ENCODE results near the gene SPRTN. TPM values are rescaled to one million over a fixed set of nuclear protein-coding genes. Genes with fewer than 3 reads are reported as not detected.

Gene SPRTN
- total RNA-seq, 1 experiment from 2014 or later, result 4.0 TPM

- DNase-seq (ENCODE audit: low read depth), result no peak
- in situ Hi-C loops (cut with HindIII; ENCODE audit: low pct_unique_long_range_greater_than_20kb, low sequenced_read_pairs), result no loop called here
These were observed 25.5 kb downstream of the SPRTN start for GRCh38 chr1:231363624-231364023.

- DNase-seq (ENCODE audit: low read depth), result no peak
- in situ Hi-C loops (cut with HindIII; ENCODE audit: low pct_unique_long_range_greater_than_20kb, low sequenced_read_pairs), result no loop called here
These were observed 26.1 kb downstream of the SPRTN start for GRCh38 chr1:231364192-231364591.

GRCh38 chr1:231369282-231369681, 31.2 kb downstream of the SPRTN start:
- DNase-seq (ENCODE audit: low read depth), result no peak
- in situ Hi-C loops (cut with HindIII; ENCODE audit: low pct_unique_long_range_greater_than_20kb, low sequenced_read_pairs), result no loop called here

- in situ Hi-C loops (cut with HindIII; ENCODE audit: low pct_unique_long_range_greater_than_20kb, low sequenced_read_pairs), result no loop called here
- DNase-seq (ENCODE audit: low read depth), result no peak
These were observed 34.4 kb downstream of the SPRTN start for GRCh38 chr1:231372501-231372900.

- in situ Hi-C loops (cut with HindIII; ENCODE audit: low pct_unique_long_range_greater_than_20kb, low sequenced_read_pairs), result no loop called here
- DNase-seq (ENCODE audit: low read depth), result no peak
These were observed 36.3 kb downstream of the SPRTN start for GRCh38 chr1:231374394-231374793.

GRCh38 chr1:231376101-231376500, 38.0 kb downstream of the SPRTN start:
- in situ Hi-C loops (cut with HindIII; ENCODE audit: low pct_unique_long_range_greater_than_20kb, low sequenced_read_pairs), result no loop called here
- no peak for DNase-seq (ENCODE audit: low read depth)

GRCh38 chr1:231376875-231377549, 38.9 kb downstream of the SPRTN start:
- DNase-seq (ENCODE audit: low read depth), result peak; percentile 79
- in situ Hi-C loops (cut with HindIII; ENCODE audit: low pct_unique_long_range_greater_than_20kb, low sequenced_read_pairs), result no loop called here

GRCh38 chr1:231381729-231382128, 43.6 kb downstream of the SPRTN start:
- in situ Hi-C loops (cut with HindIII; ENCODE audit: low pct_unique_long_range_greater_than_20kb, low sequenced_read_pairs), result no loop called here
- no peak for DNase-seq (ENCODE audit: low read depth)

- in situ Hi-C loops (cut with HindIII; ENCODE audit: low pct_unique_long_range_greater_than_20kb, low sequenced_read_pairs), result no loop called here
- no peak for DNase-seq (ENCODE audit: low read depth)
These were observed 44.3 kb downstream of the SPRTN start for GRCh38 chr1:231382426-231382825.

GRCh38 chr1:231383159-231383860, 45.2 kb downstream of the SPRTN start:
- in situ Hi-C loops (cut with HindIII; ENCODE audit: low pct_unique_long_range_greater_than_20kb, low sequenced_read_pairs), result no loop called here

GRCh38 chr1:231384696-231385415, 46.8 kb downstream of the SPRTN start:
- in situ Hi-C loops (cut with HindIII; ENCODE audit: low pct_unique_long_range_greater_than_20kb, low sequenced_read_pairs), result no loop called here
- DNase-seq (ENCODE audit: low read depth), result no peak

More at GRCh38 chr1:231383159-231383860, 45.2 kb downstream of the SPRTN start:
- no peak for DNase-seq (ENCODE audit: low read depth)

GRCh38 chr1:231385416-231385748, 47.3 kb downstream of the SPRTN start:
- in situ Hi-C loops (cut with HindIII; ENCODE audit: low pct_unique_long_range_greater_than_20kb, low sequenced_read_pairs), result no loop called here
- DNase-seq (ENCODE audit: low read depth), result no peak

GRCh38 chr1:231386466-231386865, 48.4 kb downstream of the SPRTN start:
- in situ Hi-C loops (cut with HindIII; ENCODE audit: low pct_unique_long_range_greater_than_20kb, low sequenced_read_pairs), result no loop called here
- DNase-seq (ENCODE audit: low read depth), result no peak

GRCh38 chr1:231387770-231388669, 49.9 kb downstream of the SPRTN start:
- in situ Hi-C loops (cut with HindIII; ENCODE audit: low pct_unique_long_range_greater_than_20kb, low sequenced_read_pairs), result no loop called here
- DNase-seq (ENCODE audit: low read depth), result no peak

GRCh38 chr1:231390071-231390470, 52.0 kb downstream of the SPRTN start:
- DNase-seq (ENCODE audit: low read depth), result no peak
- in situ Hi-C loops (cut with HindIII; ENCODE audit: low pct_unique_long_range_greater_than_20kb, low sequenced_read_pairs), result no loop called here

- in situ Hi-C loops (cut with HindIII; ENCODE audit: low pct_unique_long_range_greater_than_20kb, low sequenced_read_pairs), result no loop called here
- DNase-seq (ENCODE audit: low read depth), result no peak
These were observed 54.5 kb downstream of the SPRTN start for GRCh38 chr1:231392389-231393131.

GRCh38 chr1:231393668-231394067, 55.6 kb downstream of the SPRTN start:
- in situ Hi-C loops (cut with HindIII; ENCODE audit: low pct_unique_long_range_greater_than_20kb, low sequenced_read_pairs), result no loop called here
- peak; percentile 73 for DNase-seq (ENCODE audit: low read depth)
